Activated CD4-positive, alpha-beta T cell treated with anti-CD3 and anti-CD28 coated beads, Interleukin-2, amount 10 ng/mL, durations not matched to agents 7 days and 5 days (primary cell): ENCODE results near the gene FBXW7. TPM values are rescaled to one million over a fixed set of nuclear protein-coding genes. Genes with fewer than 3 reads are reported as not detected.

Experiments used
- CTCF ChIA-PET: fragments of 350-600 bp; sonication (Branson Sonifier 250); formaldehyde crosslinking; loops from one replicate; lab custom pipeline; 2021; ENCODE audit warnings: antibody characterized with exemption; lab: Charles Lee
- POLR2A ChIA-PET: fragments of 350-600 bp; sonication (Branson Sonifier 250); formaldehyde crosslinking; loops from one replicate; lab custom pipeline; 2021; ENCODE audit warnings: antibody characterized with exemption; lab: Charles Lee
- DNase-seq: peaks from one replicate; pipeline ENCODE4 v3.0.0-alpha.2; 2020
- H3K27ac Mint-ChIP-seq: one replicate; pipeline ENCODE4 v1.8.0; 2021; ENCODE audit warnings: mild to moderate bottlenecking, moderate library complexity, mixed read lengths
- H3K27me3 Mint-ChIP-seq: one replicate; pipeline ENCODE4 v1.8.0; 2021; ENCODE audit warnings: mixed read lengths
- H3K36me3 Mint-ChIP-seq: one replicate; pipeline ENCODE4 v1.8.0; 2021; ENCODE audit warnings: low read depth, mixed read lengths
- H3K4me1 Mint-ChIP-seq: one replicate; pipeline ENCODE4 v1.8.0; 2021; ENCODE audit warnings: mixed read lengths
- H3K4me3 Mint-ChIP-seq: one replicate; pipeline ENCODE4 v1.8.0; 2021; ENCODE audit warnings: mild to moderate bottlenecking, moderate library complexity, mixed read lengths
- H3K9me3 Mint-ChIP-seq: one replicate; pipeline ENCODE4 v1.8.0; 2021; ENCODE audit warnings: mixed read lengths
- microRNA-seq: library from miRNA; unstranded; fragments of <30 nt; microRNA quantifications from one replicate; pipeline ENCODE4 v1.2.0, GENCODE V29; 2021; ENCODE audit warnings: borderline microRNAs expressed, borderline replicate concordance
- total RNA-seq, 2 experiments: library from RNA; stranded (reverse); gene quantifications; one replicate each; pipeline ENCODE4 v1.2.3, GENCODE V29; 2021

The FBXW7 gene
- total RNA-seq, 2 experiments from 2014 or later, result 49.4 to 52.2 TPM

GRCh38 chr4:152277333-152277732 lies 258.6 kb downstream of the FBXW7 start:
- no peak for DNase-seq
- Mint-ChIP-seq H3K9me3 (peaks cover 2% of the 10 kb centered on the region), H3K36me3 (no peaks in the 10 kb centered on the region), H3K4me3 (no peak overlapping the region), H3K27me3 (no peaks in the 10 kb centered on the region), H3K4me1 (peaks cover 16% of the 10 kb centered on the region), H3K27ac (no peak overlapping the region)
- POLR2A ChIA-PET, result no interaction called here
- CTCF ChIA-PET, result interaction anchor here (1.7 kb wide), 1 partner anchor 11 kb away, joined by 4 read pairs; no protein-coding TSS in a partner anchor

- Mint-ChIP-seq H3K27ac (no peak overlapping the region), H3K4me1 (no peaks in the 10 kb centered on the region), H3K9me3 (no peaks in the 10 kb centered on the region), H3K27me3 (no peaks in the 10 kb centered on the region), H3K36me3 (no peaks in the 10 kb centered on the region), H3K4me3 (no peak overlapping the region)
- POLR2A ChIA-PET, result no interaction called here
- CTCF ChIA-PET, result no interaction called here
- no peak for DNase-seq
Observed at GRCh38 chr4:152273343-152273742, 262.5 kb downstream of the FBXW7 start.

Small RNA genes lying within 50 kb of the gene (microRNA-seq; reads per million reads assigned to microRNA genes)
- gene MIR3140, result 3.4 reads per million, percentile 20 among the genes with 10 or more reads in this experiment

Other genes with a start within 250 kb of the FBXW7 start
- 10 to 100 TPM; 28.4 to 38.1 TPM for gene TMEM154, start 143.9 kb upstream of the FBXW7 start, total RNA-seq
- gene TIGD4, start 243.6 kb upstream of the FBXW7 start, total RNA-seq, result under 1 TPM; 0.12 to 0.25 TPM
- 10 to 100 TPM; 16.8 to 19.5 TPM for gene ARFIP1, start 243.9 kb upstream of the FBXW7 start, total RNA-seq